Measurements from ENCODE around the gene KRT37. TPM values are rescaled to one million over a fixed set of nuclear protein-coding genes. Genes with fewer than 3 reads are reported as not detected.
"Not testable (repeated sequence)": the region's sequence is repeated elsewhere in the genome, so short reads cannot be mapped to it uniquely, and the experiment has no call there.

Gene KRT37
- total RNA-seq, 1 experiment from 2014 or later: not detected

- DNase-seq (ENCODE audit: low spot score): no peak
Observed at GRCh38 chr17:41434415-41434814, 10.0 kb upstream of the KRT37 start.

GRCh38 chr17:41434005-41434404 is 9.6 kb upstream of the KRT37 start:
- DNase-seq (ENCODE audit: low spot score): no peak

GRCh38 chr17:41433586-41433985 is 9.2 kb upstream of the KRT37 start:
- no peak for DNase-seq (ENCODE audit: low spot score)

GRCh38 chr17:41430376-41430775 is 6.0 kb upstream of the KRT37 start:
- not testable (repeated sequence) for DNase-seq (ENCODE audit: low spot score)

GRCh38 chr17:41429667-41430066 is 5.3 kb upstream of the KRT37 start:
- DNase-seq (ENCODE audit: low spot score): no peak

GRCh38 chr17:41428591-41429291 is 4.4 kb upstream of the KRT37 start:
- DNase-seq (ENCODE audit: low spot score): no peak

GRCh38 chr17:41422586-41422985 is 1.8 kb downstream of the KRT37 start:
- DNase-seq (ENCODE audit: low spot score): not testable (repeated sequence)

- DNase-seq (ENCODE audit: low spot score): no peak
Observed at GRCh38 chr17:41421617-41422016, 2.8 kb downstream of the KRT37 start.

GRCh38 chr17:41421116-41421515 is 3.3 kb downstream of the KRT37 start:
- no peak for DNase-seq (ENCODE audit: low spot score)

- DNase-seq (ENCODE audit: low spot score): no peak
Observed at GRCh38 chr17:41420134-41420533, 4.3 kb downstream of the KRT37 start.

- no peak for DNase-seq (ENCODE audit: low spot score)
Observed at GRCh38 chr17:41419716-41420115, 4.7 kb downstream of the KRT37 start.

GRCh38 chr17:41418116-41418860 is 6.1 kb downstream of the KRT37 start:
- DNase-seq (ENCODE audit: low spot score): no peak

GRCh38 chr17:41417576-41418015 is 6.8 kb downstream of the KRT37 start:
- no peak for DNase-seq (ENCODE audit: low spot score)

- DNase-seq (ENCODE audit: low spot score): no peak
Observed at GRCh38 chr17:41417127-41417526, 7.3 kb downstream of the KRT37 start.

GRCh38 chr17:41416479-41416878 is 7.9 kb downstream of the KRT37 start:
- DNase-seq (ENCODE audit: low spot score): no peak

GRCh38 chr17:41415833-41416335 is 8.5 kb downstream of the KRT37 start:
- DNase-seq (ENCODE audit: low spot score): no peak

- DNase-seq (ENCODE audit: low spot score): no peak
Observed at GRCh38 chr17:41415411-41415810, 9.0 kb downstream of the KRT37 start.

GRCh38 chr17:41413982-41414381 is 10.4 kb downstream of the KRT37 start:
- no peak for DNase-seq (ENCODE audit: low spot score)

GRCh38 chr17:41413353-41413957 is 10.9 kb downstream of the KRT37 start:
- no peak for DNase-seq (ENCODE audit: low spot score)

GRCh38 chr17:41411072-41411840 is 13.1 kb downstream of the KRT37 start:
- DNase-seq (ENCODE audit: low spot score): no peak

- DNase-seq (ENCODE audit: low spot score): no peak
Observed at GRCh38 chr17:41407226-41407625, 17.2 kb downstream of the KRT37 start.

GRCh38 chr17:41406205-41406604 is 18.2 kb downstream of the KRT37 start:
- no peak for DNase-seq (ENCODE audit: low spot score)
